ENCODE results near the gene TP53BP2. TPM values are rescaled to one million over a fixed set of nuclear protein-coding genes. Genes with fewer than 3 reads are reported as not detected.

TP53BP2 gene
- total and polyA plus RNA-seq, 10 donors = 5.2 to 50.7 (median 39.5) TPM

DNA sequence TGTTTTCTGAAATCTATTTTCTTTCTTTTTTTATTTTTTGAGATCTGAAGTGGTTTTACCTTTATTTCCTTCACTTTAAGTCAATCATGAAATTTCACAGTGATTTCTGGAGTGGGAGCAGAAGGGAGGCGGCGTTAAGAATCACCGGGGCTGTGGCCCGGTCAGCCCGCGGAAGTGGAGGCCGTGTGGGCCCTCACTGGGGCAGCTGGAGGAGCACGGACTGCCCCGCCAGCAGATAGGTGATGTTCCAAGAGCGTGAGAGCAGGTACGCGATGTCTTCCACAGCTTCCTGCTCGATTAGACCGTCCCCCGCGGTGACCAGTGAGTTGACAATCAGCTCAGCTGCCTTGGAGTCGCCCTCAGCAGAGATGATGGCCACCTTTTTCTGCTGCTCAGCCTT is 10.6 kb upstream of the TP53BP2 start:
- H3K4me3 ChIP-seq = no peak overlapping the region

DNA sequence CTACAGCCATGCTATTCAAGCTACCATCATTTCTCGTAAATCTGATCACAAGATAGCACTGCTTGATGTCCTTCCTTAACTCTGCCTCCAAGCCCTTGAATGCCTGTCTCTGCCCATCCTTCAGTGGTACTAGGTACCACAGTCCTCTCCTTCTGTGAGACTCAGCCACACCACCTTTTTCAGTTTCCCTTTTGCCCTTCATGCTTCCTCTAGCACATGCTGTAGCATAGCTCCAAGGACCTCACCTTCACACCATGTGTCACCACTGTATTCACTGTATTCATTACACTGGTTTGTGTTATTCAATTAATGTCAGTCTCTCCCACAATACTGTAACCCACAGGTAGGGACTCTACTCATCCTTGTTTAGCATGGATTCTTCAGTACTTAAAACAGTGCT is 8.0 kb upstream of the TP53BP2 start:
- no peaks in the 10 kb centered on the region for H3K27me3 ChIP-seq (replicated peaks in 1 of 7)
- H3K4me1 ChIP-seq = no peaks in the 10 kb centered on the region
- no peak overlapping the region for H3K4me3 ChIP-seq
- 85 to 98% (median 94%) methylated on average over 1 of the region's 1 CpG for WGBS, 5 donors
- intact Hi-C loops (cut with DNase I; ENCODE audit: low total_unique reads) = no loop called here
- no peak for DNase-seq
- no peaks in the 10 kb centered on the region for H3K9me3 ChIP-seq
- TF ChIP-seq POLR2A (IDR thresholded peaks at IDR 0.05) (no peak), POLR2AphosphoS5 (IDR thresholded peaks at IDR 0.05) (no peak)
- TF ChIP-seq, protein P1, sequence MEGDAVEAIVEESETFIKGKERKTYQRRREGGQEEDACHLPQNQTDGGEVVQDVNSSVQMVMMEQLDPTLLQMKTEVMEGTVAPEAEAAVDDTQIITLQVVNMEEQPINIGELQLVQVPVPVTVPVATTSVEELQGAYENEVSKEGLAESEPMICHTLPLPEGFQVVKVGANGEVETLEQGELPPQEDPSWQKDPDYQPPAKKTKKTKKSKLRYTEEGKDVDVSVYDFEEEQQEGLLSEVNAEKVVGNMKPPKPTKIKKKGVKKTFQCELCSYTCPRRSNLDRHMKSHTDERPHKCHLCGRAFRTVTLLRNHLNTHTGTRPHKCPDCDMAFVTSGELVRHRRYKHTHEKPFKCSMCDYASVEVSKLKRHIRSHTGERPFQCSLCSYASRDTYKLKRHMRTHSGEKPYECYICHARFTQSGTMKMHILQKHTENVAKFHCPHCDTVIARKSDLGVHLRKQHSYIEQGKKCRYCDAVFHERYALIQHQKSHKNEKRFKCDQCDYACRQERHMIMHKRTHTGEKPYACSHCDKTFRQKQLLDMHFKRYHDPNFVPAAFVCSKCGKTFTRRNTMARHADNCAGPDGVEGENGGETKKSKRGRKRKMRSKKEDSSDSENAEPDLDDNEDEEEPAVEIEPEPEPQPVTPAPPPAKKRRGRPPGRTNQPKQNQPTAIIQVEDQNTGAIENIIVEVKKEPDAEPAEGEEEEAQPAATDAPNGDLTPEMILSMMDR (IDR thresholded peaks at IDR 0.05 in 8 of 11, conservative IDR thresholded peaks at IDR 0.05 in 3 of 11) = no peak
- H3K27ac ChIP-seq = no peak overlapping the region
- H3K36me3 ChIP-seq = no peaks in the 10 kb centered on the region

More for the DNA sequence above, 10.6 kb upstream of the TP53BP2 start:
- intact Hi-C loops (cut with DNase I; ENCODE audit: low total_unique reads) = no loop called here
- Histone ChIP-seq H3K9me3 (no peaks in the 10 kb centered on the region), H3K36me3 (no peaks in the 10 kb centered on the region), H3K4me1 (no peaks in the 10 kb centered on the region), H3K27me3 (replicated peaks in 1 of 7) (no peaks in the 10 kb centered on the region), H3K27ac (no peak overlapping the region)
- DNase-seq = no peak
- TF ChIP-seq POLR2AphosphoS5 (IDR thresholded peaks at IDR 0.05) (no peak), POLR2A (IDR thresholded peaks at IDR 0.05) (no peak)
- TF ChIP-seq, protein P1 (IDR thresholded peaks at IDR 0.05 in 8 of 11, conservative IDR thresholded peaks at IDR 0.05 in 3 of 11) = no peak
- WGBS, 5 donors = 94 to 95% (median 94%) methylated on average over 17 of the region's 17 CpGs

DNA sequence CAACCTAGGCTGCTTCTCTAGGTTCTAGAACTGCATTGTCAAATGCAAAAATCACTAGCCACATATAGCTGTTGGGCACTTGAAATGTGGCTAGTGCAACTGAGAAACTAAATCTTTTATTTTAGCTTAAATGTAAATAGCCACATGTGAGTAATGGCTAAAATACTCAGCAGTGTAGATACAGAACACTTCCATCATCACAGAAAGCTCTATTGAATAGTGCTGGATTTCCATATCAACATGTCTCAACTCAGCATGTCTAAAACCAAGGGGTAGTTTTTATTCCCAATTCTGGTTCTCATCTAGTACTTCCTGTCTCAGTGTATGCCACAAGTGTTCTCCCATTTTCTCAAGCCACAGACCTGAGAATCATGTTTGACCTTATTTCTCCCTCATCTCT is 7.5 kb upstream of the TP53BP2 start:
- Histone ChIP-seq H3K4me3 (no peak overlapping the region), H3K27me3 (replicated peaks in 1 of 7) (no peaks in the 10 kb centered on the region), H3K4me1 (no peaks in the 10 kb centered on the region), H3K36me3 (no peaks in the 10 kb centered on the region), H3K27ac (no peak overlapping the region), H3K9me3 (no peaks in the 10 kb centered on the region)
- no peak for DNase-seq
- intact Hi-C loops (cut with DNase I; ENCODE audit: low total_unique reads) = no loop called here
- TF ChIP-seq POLR2AphosphoS5 (IDR thresholded peaks at IDR 0.05) (no peak), POLR2A (IDR thresholded peaks at IDR 0.05) (no peak)
- TF ChIP-seq, protein P1 (IDR thresholded peaks at IDR 0.05 in 8 of 11, conservative IDR thresholded peaks at IDR 0.05 in 3 of 11) = no peak

DNA sequence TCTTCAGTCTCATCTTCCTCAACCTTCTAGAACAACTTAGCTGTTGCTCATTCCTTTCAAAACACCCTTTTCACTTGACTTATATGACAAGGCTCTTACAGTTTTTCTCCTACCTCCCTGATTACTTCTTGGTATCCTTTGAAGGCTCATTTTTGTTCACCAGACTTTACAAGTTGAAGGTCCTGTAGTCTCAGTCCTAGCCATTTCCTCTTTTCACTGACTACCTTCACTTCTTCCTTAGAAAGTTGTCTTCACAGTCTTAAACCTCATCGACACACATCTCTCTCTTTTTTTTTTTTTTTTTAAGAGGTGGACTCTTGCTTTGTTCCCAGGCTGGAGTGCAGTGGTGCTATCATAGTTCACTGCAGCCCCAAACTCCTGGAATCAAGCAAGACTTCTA is 6.6 kb upstream of the TP53BP2 start:
- intact Hi-C loops (cut with DNase I; ENCODE audit: low total_unique reads) = no loop called here
- TF ChIP-seq, protein P1 (IDR thresholded peaks at IDR 0.05 in 8 of 11, conservative IDR thresholded peaks at IDR 0.05 in 3 of 11) = no peak
- TF ChIP-seq POLR2AphosphoS5 (IDR thresholded peaks at IDR 0.05) (no peak), POLR2A (IDR thresholded peaks at IDR 0.05) (no peak)
- DNase-seq = no peak
- H3K4me1 ChIP-seq = peaks cover 0 to 5% (median 1%) of the 10 kb centered on the region in 6 donors
- H3K27ac ChIP-seq = no peak overlapping the region
- H3K4me3 ChIP-seq = no peak overlapping the region
- no peaks in the 10 kb centered on the region for H3K36me3 ChIP-seq
- no peaks in the 10 kb centered on the region for H3K27me3 ChIP-seq (replicated peaks in 1 of 7)
- 44 to 71% (median 61%) methylated on average over 1 of the region's 1 CpG for WGBS, 5 donors
- H3K9me3 ChIP-seq = no peaks in the 10 kb centered on the region
